CD14-positive monocyte (primary cell): Measurements from ENCODE around the gene NPAT. TPM values are rescaled to one million over a fixed set of nuclear protein-coding genes. Genes with fewer than 3 reads are reported as not detected.

Experiments used
- DNase-seq, 3 donors: peaks; one replicate each; pipeline ENCODE4 v3.0.0-alpha.2; 2011 to 2022
- H2AFZ ChIP-seq: 2 replicates; pipeline ENCODE4 v1.6.0; 2012; ENCODE audit warnings: mild to moderate bottlenecking, low read depth, low read length, inconsistent platforms; ENCODE audit not compliant: insufficient read depth, poor library complexity, severe bottlenecking
- H3K27ac ChIP-seq, 2 donors: 1 replicate in 1 of 2; 2 replicates in 1 of 2; pipeline ENCODE4 v1.5.1; 2012 to 2013; ENCODE audit warnings: low read length in 2 of 2, control low read depth in 1 of 2, inconsistent platforms in 1 of 2, low read depth in 1 of 2, mild to moderate bottlenecking in 1 of 2
- H3K27me3 ChIP-seq, 2 donors: one replicate each; pipeline versions ENCODE4 v1.6.0 to v1.6.1; 2011 to 2013; ENCODE audit warnings: low read length in 2 of 2; ENCODE audit not compliant: control insufficient read depth in 2 of 2, insufficient read depth in 2 of 2
- H3K36me3 ChIP-seq, 2 donors: replicated peaks in 1 of 2; 1 replicate in 1 of 2; 2 replicates in 1 of 2; pipeline versions ENCODE4 v1.5.1 to v1.6.1; 2012 to 2013; ENCODE audit warnings: low read length in 2 of 2, control low read depth in 1 of 2, inconsistent platforms in 1 of 2, mild to moderate bottlenecking in 1 of 2; ENCODE audit not compliant: insufficient read depth in 2 of 2, control insufficient read depth in 1 of 2
- H3K4me1 ChIP-seq, 2 donors: 1 replicate in 1 of 2; 2 replicates in 1 of 2; pipeline versions ENCODE4 v1.5.1 to v1.6.1; 2012 to 2013; ENCODE audit warnings: low read length in 2 of 2, control low read depth in 1 of 2, inconsistent platforms in 1 of 2, mild to moderate bottlenecking in 1 of 2, moderate library complexity in 1 of 2; ENCODE audit not compliant: insufficient read depth in 2 of 2, control insufficient read depth in 1 of 2
- H3K4me2 ChIP-seq: replicated peaks from 2 replicates; pipeline ENCODE3; 2012; ENCODE audit warnings: low read length, moderate library complexity, mild to moderate bottlenecking; ENCODE audit not compliant: poor library complexity, severe bottlenecking; ENCODE audit errors: extremely low read depth
- H3K4me3 ChIP-seq, 3 experiments: fragments of 200-600 bp in 1 of 3; sonication (generic) in 1 of 3; replicated peaks in 1 of 3; 1 replicate in 2 of 3; 2 replicates in 1 of 3; pipeline ENCODE4 v1.5.1; 2011 to 2013; ENCODE audit warnings: low read length in 3 of 3, mild to moderate bottlenecking in 3 of 3, control low read depth in 2 of 3, low read depth in 2 of 3, inconsistent platforms in 1 of 3, moderate library complexity in 1 of 3
- H3K79me2 ChIP-seq: 2 replicates; pipeline ENCODE4 v1.6.0; 2012; ENCODE audit warnings: mild to moderate bottlenecking, control low read depth, inconsistent platforms, low read length, moderate library complexity; ENCODE audit not compliant: insufficient read depth
- H3K9ac ChIP-seq: 2 replicates; pipeline ENCODE4 v1.6.0; 2017; ENCODE audit warnings: low read length, mild to moderate bottlenecking; ENCODE audit not compliant: insufficient read depth, poor library complexity, severe bottlenecking
- H3K9me3 ChIP-seq, 2 donors: replicated peaks in 1 of 2; 1 replicate in 1 of 2; 2 replicates in 1 of 2; pipeline versions ENCODE4 v1.5.1 to v1.6.1; 2012 to 2013; ENCODE audit warnings: low read length in 2 of 2, control low read depth in 1 of 2; ENCODE audit not compliant: control insufficient read depth in 1 of 2, insufficient read depth in 1 of 2
- H4K20me1 ChIP-seq: 2 replicates; pipeline ENCODE4 v1.6.0; 2012; ENCODE audit warnings: mild to moderate bottlenecking, low read length, control low read depth, moderate library complexity; ENCODE audit not compliant: insufficient read depth
- H3K27ac Mint-ChIP-seq, 7 donors: one replicate each; pipeline ENCODE4 v1.8.0; 2020; ENCODE audit warnings: mild to moderate bottlenecking in 7 of 7, mixed read lengths in 7 of 7, moderate library complexity in 6 of 7, inconsistent platforms in 2 of 7
- H3K27me3 Mint-ChIP-seq, 3 donors: one replicate each; pipeline ENCODE4 v1.8.0; 2021 to 2022; ENCODE audit warnings: low read depth in 3 of 3, mild to moderate bottlenecking in 3 of 3, mixed read lengths in 3 of 3, moderate library complexity in 3 of 3, inconsistent platforms in 1 of 3
- H3K36me3 Mint-ChIP-seq, 2 donors: one replicate each; pipeline ENCODE4 v1.8.0; 2020; ENCODE audit warnings: mixed read lengths in 2 of 2, inconsistent platforms in 1 of 2, mild to moderate bottlenecking in 1 of 2
- H3K4me1 Mint-ChIP-seq: one replicate; pipeline ENCODE4 v1.8.0; 2020; ENCODE audit warnings: mild to moderate bottlenecking, mixed read lengths
- H3K4me3 Mint-ChIP-seq, 2 donors: one replicate each; pipeline ENCODE4 v1.8.0; 2020; ENCODE audit warnings: mild to moderate bottlenecking in 2 of 2, mixed read lengths in 2 of 2, moderate library complexity in 1 of 2
- H3K9me3 Mint-ChIP-seq, 7 donors: one replicate each; pipeline ENCODE4 v1.8.0; 2020 to 2022; ENCODE audit warnings: mixed read lengths in 7 of 7, mild to moderate bottlenecking in 6 of 7, moderate library complexity in 6 of 7, inconsistent platforms in 2 of 7
- CTCF ChIP-seq: fragments of 200-600 bp; IDR thresholded peaks from one replicate; pipeline ENCODE4 v1.8.0; 2022; ENCODE audit warnings: antibody characterized with exemption, mild to moderate bottlenecking
- WGBS: methylation state at CpG from one replicate; pipeline ENCODE4 v1.1.5; 2013; ENCODE audit warnings: missing lambda C conversion rate; ENCODE audit not compliant: insufficient coverage; 5-methylcytosine and 5-hydroxymethylcytosine counted together
- intact Hi-C, 2 donors: fragments of 100-400 bp; cut with micrococcal nuclease; formaldehyde crosslinking; loops; one replicate each; pipeline versions ENCODE4 v1.15.0 to v1.15.1; 2023
- polyA plus RNA-seq, 3 donors: library from polyadenylated mRNA; depleted of rRNA in 1 of 3; unstranded in 2 of 3; stranded (reverse) in 1 of 3; fragments of 300-500 nt in 2 of 3; fragments of >200 nt in 1 of 3; fragmentation: Illumina TruSeq in 2 of 3; gene quantifications; 1 replicate in 2 of 3; 2 replicates in 1 of 3; pipeline ENCODE4 v1.2.3, GENCODE V29; 2012 to 2021

The NPAT gene
- polyA plus RNA-seq, 3 donors, result 3.7 to 5.0 (median 4.1) TPM

GRCh38 chr11:108125096-108125495 is 97.3 kb downstream of the NPAT start:
- H3K4me3 Mint-ChIP-seq, result no peak overlapping the region
- H3K27ac Mint-ChIP-seq, result peak overlapping the region in 1 of 7 donors; percentile 54
- Histone ChIP-seq H3K9ac (no peak overlapping the region), H3K4me1 (peaks cover 26 to 36% of the 10 kb centered on the region in 2 donors), H3K36me3 (peaks cover 0 to 7% of the 10 kb centered on the region in 2 donors), H3K9me3 (no peaks in the 10 kb centered on the region), H3K79me2 (peaks cover 61% of the 10 kb centered on the region), H4K20me1 (no peaks in the 10 kb centered on the region), H2AFZ (no peak overlapping the region), H3K27me3 (no peaks in the 10 kb centered on the region), H3K4me3 (no peak overlapping the region), H3K27ac (peak overlapping the region in 1 of 2 donors; percentile 50), H3K4me2 (no peak overlapping the region)
- H3K36me3 Mint-ChIP-seq, result peaks cover 18 to 23% of the 10 kb centered on the region in 2 donors
- peaks cover 0 to 1% (median 0%) of the 10 kb centered on the region in 3 donors for H3K27me3 Mint-ChIP-seq
- no peak for DNase-seq
- peaks cover 34% of the 10 kb centered on the region for H3K4me1 Mint-ChIP-seq
- no CpG with 5 or more reads among the region's 5 CpGs for WGBS
- peaks cover 0 to 2% (median 0%) of the 10 kb centered on the region in 7 donors for H3K9me3 Mint-ChIP-seq
- TF ChIP-seq CTCF, result no peak
- intact Hi-C loops, result loop anchor here (10.0 kb wide), 2 partner anchors 100 to 540 kb away; partner anchors contain the start of genes ATM (in 1 of the 2), DDX10 (in 1 of the 2) and NPAT (in 1 of the 2)

DNA sequence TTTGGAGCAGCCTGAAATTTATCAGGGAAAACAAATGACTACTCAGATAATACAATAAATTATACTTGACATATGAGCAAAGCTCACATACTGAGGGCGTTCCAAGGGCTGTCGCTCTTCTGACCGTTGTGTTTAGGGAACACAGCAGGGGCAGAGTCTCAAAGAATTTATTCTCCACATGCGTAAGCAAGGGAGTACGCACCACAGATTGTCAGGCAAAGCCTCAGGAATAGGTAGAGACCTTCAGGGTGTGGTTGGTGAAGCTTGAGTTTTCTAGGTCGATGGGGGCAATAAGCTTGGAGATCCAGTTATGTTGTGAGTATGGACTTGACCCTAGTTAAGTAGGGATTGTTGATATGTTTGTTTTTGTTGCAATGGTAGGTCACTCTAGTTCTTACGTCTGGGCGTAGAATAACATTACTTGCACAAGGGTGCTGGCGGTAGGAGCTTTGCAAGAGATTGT is 100.2 kb downstream of the NPAT start:
- Mint-ChIP-seq H3K9me3 (no peaks in the 10 kb centered on the region), H3K27ac (peak overlapping the region in 1 of 7 donors; percentile 73), H3K36me3 (peaks cover 3 to 8% of the 10 kb centered on the region in 2 donors), H3K4me3 (peak overlapping the region; percentile 94 to 98), H3K4me1 (peaks cover 34% of the 10 kb centered on the region), H3K27me3 (peaks cover 0 to 1% (median 0%) of the 10 kb centered on the region in 3 donors)
- no peaks in the 10 kb centered on the region for H4K20me1 ChIP-seq
- peaks cover 54% of the 10 kb centered on the region for H3K79me2 ChIP-seq
- DNase-seq, result no peak
- peak overlapping the region; percentile 71 for H3K9ac ChIP-seq
- peak overlapping the region; percentile 98 for H2AFZ ChIP-seq
- H3K27ac ChIP-seq, result no peak overlapping the region
- TF ChIP-seq CTCF, result no peak
- 72% methylated on average over 8 of the region's 9 CpGs for WGBS
- intact Hi-C loops, result loop anchor here (5.0 to 10.0 kb wide), 3 partner anchors 103 to 543 kb away; partner anchors contain the start of genes ATM (in 1 of the 2), DDX10 (in 1 of the 2) and NPAT (in 1 of the 2)
- peak overlapping the region; percentile 82 for H3K4me2 ChIP-seq
- H3K4me1 ChIP-seq, result peaks cover 26 to 36% of the 10 kb centered on the region in 2 donors
- no peaks in the 10 kb centered on the region for H3K27me3 ChIP-seq
- no peaks in the 10 kb centered on the region for H3K36me3 ChIP-seq
- H3K4me3 ChIP-seq, result peak overlapping the region; percentile 64 to 83 (median 82)
- no peaks in the 10 kb centered on the region for H3K9me3 ChIP-seq
